B cell (primary cell): ENCODE data around the gene SRGAP2C. TPM values are rescaled to one million over a fixed set of nuclear protein-coding genes. Genes with fewer than 3 reads are reported as not detected.
"Not testable (repeated sequence)": the region's sequence is repeated elsewhere in the genome, so short reads cannot be mapped to it uniquely, and the experiment has no call there.

ENCODE experiments used
- ATAC-seq: fragments of 200-7000 bp; cut with Tn5 transposase; one replicate; pipeline ENCODE4 v1.10.0; 2021; ENCODE audit warnings: low read depth, mild to moderate bottlenecking, moderate number of reproducible peaks, moderate library complexity
- CTCF ChIA-PET: fragments of 350-600 bp; sonication (Branson Sonifier 250); formaldehyde crosslinking; loops from one replicate; lab custom pipeline; 2021; ENCODE audit warnings: antibody characterized with exemption, inconsistent platforms; lab: Charles Lee
- POLR2A ChIA-PET: fragments of 350-600 bp; sonication (Branson Sonifier 250); formaldehyde crosslinking; loops from one replicate; lab custom pipeline; 2021; ENCODE audit warnings: antibody characterized with exemption; lab: Charles Lee
- DNase-seq: peaks from one replicate; pipeline ENCODE4 v3.0.0; 2013
- H2AFZ ChIP-seq: 2 replicates; pipeline ENCODE4 v1.6.1; 2012; ENCODE audit warnings: mild to moderate bottlenecking, low read depth, low read length; ENCODE audit not compliant: insufficient read depth, poor library complexity, severe bottlenecking
- H3K27ac ChIP-seq, 2 donors: 1 replicate in 1 of 2; 2 replicates in 1 of 2; pipeline ENCODE4 v1.5.1; 2012 to 2013; ENCODE audit warnings: low read length in 2 of 2, mild to moderate bottlenecking in 2 of 2, moderate library complexity in 1 of 2
- H3K27me3 ChIP-seq, 4 experiments: fragments of 200-600 bp in 1 of 4; sonication (generic) in 1 of 4; replicated peaks in 1 of 4; 1 replicate in 2 of 4; 2 replicates in 2 of 4; pipeline versions ENCODE4 v1.6.1 to v1.7.0; 2013 to 2016; ENCODE audit warnings: low read length in 3 of 4, mild to moderate bottlenecking in 2 of 4, mixed read lengths in 1 of 4, moderate library complexity in 1 of 4; ENCODE audit not compliant: insufficient read depth in 4 of 4, control insufficient read depth in 3 of 4; ENCODE audit errors: control extremely low read depth in 1 of 4
- H3K36me3 ChIP-seq, 2 experiments: replicated peaks in 1 of 2; 1 replicate in 1 of 2; 2 replicates in 1 of 2; pipeline versions ENCODE4 v1.6.1 to v1.7.1; 2013; ENCODE audit warnings: low read length in 1 of 2; ENCODE audit not compliant: insufficient read depth in 2 of 2, control insufficient read depth in 1 of 2; ENCODE audit errors: control extremely low read depth in 1 of 2, extremely low read depth in 1 of 2
- H3K4me1 ChIP-seq, 2 donors: fragments of 200-600 bp in 1 of 2; sonication (generic) in 1 of 2; 1 replicate in 1 of 2; 2 replicates in 1 of 2; pipeline versions ENCODE4 v1.5.1 to v1.6.1; 2013 to 2017; ENCODE audit warnings: low read length in 2 of 2; ENCODE audit not compliant: control insufficient read depth in 2 of 2, insufficient read depth in 2 of 2
- H3K4me2 ChIP-seq: replicated peaks from 2 replicates; pipeline ENCODE3; 2012; ENCODE audit warnings: mild to moderate bottlenecking, low read depth, low read length; ENCODE audit not compliant: poor library complexity, severe bottlenecking
- H3K4me3 ChIP-seq, 5 experiments: fragments of 200-600 bp in 1 of 5; sonication (generic) in 1 of 5; 1 replicate in 3 of 5; 2 replicates in 2 of 5; pipeline versions ENCODE4 v1.5.1 to v1.7.0; 2011 to 2016; ENCODE audit warnings: low read length in 4 of 5, mild to moderate bottlenecking in 4 of 5, low read depth in 2 of 5, control low read depth in 1 of 5, moderate library complexity in 1 of 5; ENCODE audit not compliant: insufficient read depth in 1 of 5; ENCODE audit errors: control extremely low read depth in 1 of 5, extremely low read depth in 1 of 5
- H3K79me2 ChIP-seq: fragments of 200-600 bp; sonication (generic); one replicate; pipeline ENCODE4 v1.6.0; 2016; ENCODE audit warnings: low read length; ENCODE audit not compliant: control insufficient read depth, insufficient read depth
- H3K9ac ChIP-seq: fragments of 200-600 bp; sonication (generic); 2 replicates; pipeline ENCODE4 v1.6.1; 2017; ENCODE audit warnings: mild to moderate bottlenecking, low read length, moderate library complexity
- H3K9me3 ChIP-seq, 3 donors: one replicate each; pipeline versions ENCODE4 v1.6.1 to v1.7.1; 2013; ENCODE audit warnings: low read length in 2 of 3; ENCODE audit not compliant: control insufficient read depth in 2 of 3, insufficient read depth in 1 of 3; ENCODE audit errors: control extremely low read depth in 1 of 3
- H4K20me1 ChIP-seq: 2 replicates; pipeline ENCODE4 v1.6.0; 2012; ENCODE audit warnings: mild to moderate bottlenecking, low read length; ENCODE audit not compliant: insufficient read depth, control insufficient read depth, poor library complexity, severe bottlenecking
- H3K27ac Mint-ChIP-seq: one replicate; pipeline ENCODE4 v1.8.0; 2021; ENCODE audit warnings: mixed read lengths
- H3K27me3 Mint-ChIP-seq: one replicate; pipeline ENCODE4 v1.8.0; 2021; ENCODE audit warnings: mixed read lengths
- H3K4me1 Mint-ChIP-seq: one replicate; pipeline ENCODE4 v1.8.0; 2021; ENCODE audit warnings: mixed read lengths
- H3K4me3 Mint-ChIP-seq: one replicate; pipeline ENCODE4 v1.8.0; 2021; ENCODE audit warnings: mixed read lengths
- H3K9me3 Mint-ChIP-seq: one replicate; pipeline ENCODE4 v1.8.0; 2022; ENCODE audit warnings: mixed read lengths; ENCODE audit not compliant: insufficient read depth
- WGBS: methylation state at CpG from one replicate; pipeline ENCODE4 v1.1.5; 2013; ENCODE audit warnings: missing lambda C conversion rate; ENCODE audit not compliant: insufficient coverage; 5-methylcytosine and 5-hydroxymethylcytosine counted together
- intact Hi-C: fragments of 100-400 bp; cut with micrococcal nuclease; formaldehyde crosslinking; loops from one replicate; pipeline ENCODE4 v1.10.0; 2022
- polyA plus RNA-seq: library from polyadenylated mRNA; depleted of rRNA; stranded (reverse); fragments of >200 nt; gene quantifications from 2 replicates; pipeline ENCODE4 v1.2.3, GENCODE V29; 2012
- total RNA-seq, 2 donors: library from RNA; stranded (reverse); fragments of 120-200 nt in 1 of 2; gene quantifications; 1 replicate in 1 of 2; 2 replicates in 1 of 2; pipeline versions ENCODE4 v1.2.3 to v1.2.4, GENCODE V29; 2013 to 2022

Gene SRGAP2C
- total and polyA plus RNA-seq, 2 donors (not counting 1 experiment from before 2014, with no cell fraction given): 2.2 to 40.7 TPM

GRCh38 chr1:121315509-121315908 is 130.7 kb downstream of the SRGAP2C start:
- H3K27ac ChIP-seq, POLR2A ChIA-PET, H3K4me3 Mint-ChIP-seq, DNase-seq, H3K4me1 ChIP-seq, H3K4me1 Mint-ChIP-seq, H4K20me1 ChIP-seq, CTCF ChIA-PET, H2AFZ ChIP-seq, H3K36me3 ChIP-seq, intact Hi-C loops, H3K27me3 ChIP-seq, H3K4me3 ChIP-seq, H3K27me3 Mint-ChIP-seq, H3K4me2 ChIP-seq, H3K9me3 ChIP-seq, H3K9ac ChIP-seq, H3K9me3 Mint-ChIP-seq, H3K27ac Mint-ChIP-seq, ATAC-seq, H3K79me2 ChIP-seq: not testable (repeated sequence)

- H3K27me3 Mint-ChIP-seq, DNase-seq, H3K4me1 Mint-ChIP-seq, H3K79me2 ChIP-seq, H3K36me3 ChIP-seq, POLR2A ChIA-PET, H3K4me2 ChIP-seq, H3K27me3 ChIP-seq, H3K4me1 ChIP-seq, H2AFZ ChIP-seq, H3K4me3 Mint-ChIP-seq, H3K9ac ChIP-seq, intact Hi-C loops, H3K27ac ChIP-seq, ATAC-seq, CTCF ChIA-PET, H3K27ac Mint-ChIP-seq, H4K20me1 ChIP-seq, H3K9me3 Mint-ChIP-seq, H3K9me3 ChIP-seq, H3K4me3 ChIP-seq: not testable (repeated sequence)
- WGBS: no CpG with 5 or more reads among the region's 3 CpGs
These were observed 131.3 kb downstream of the SRGAP2C start for GRCh38 chr1:121316081-121316480.

DNA sequence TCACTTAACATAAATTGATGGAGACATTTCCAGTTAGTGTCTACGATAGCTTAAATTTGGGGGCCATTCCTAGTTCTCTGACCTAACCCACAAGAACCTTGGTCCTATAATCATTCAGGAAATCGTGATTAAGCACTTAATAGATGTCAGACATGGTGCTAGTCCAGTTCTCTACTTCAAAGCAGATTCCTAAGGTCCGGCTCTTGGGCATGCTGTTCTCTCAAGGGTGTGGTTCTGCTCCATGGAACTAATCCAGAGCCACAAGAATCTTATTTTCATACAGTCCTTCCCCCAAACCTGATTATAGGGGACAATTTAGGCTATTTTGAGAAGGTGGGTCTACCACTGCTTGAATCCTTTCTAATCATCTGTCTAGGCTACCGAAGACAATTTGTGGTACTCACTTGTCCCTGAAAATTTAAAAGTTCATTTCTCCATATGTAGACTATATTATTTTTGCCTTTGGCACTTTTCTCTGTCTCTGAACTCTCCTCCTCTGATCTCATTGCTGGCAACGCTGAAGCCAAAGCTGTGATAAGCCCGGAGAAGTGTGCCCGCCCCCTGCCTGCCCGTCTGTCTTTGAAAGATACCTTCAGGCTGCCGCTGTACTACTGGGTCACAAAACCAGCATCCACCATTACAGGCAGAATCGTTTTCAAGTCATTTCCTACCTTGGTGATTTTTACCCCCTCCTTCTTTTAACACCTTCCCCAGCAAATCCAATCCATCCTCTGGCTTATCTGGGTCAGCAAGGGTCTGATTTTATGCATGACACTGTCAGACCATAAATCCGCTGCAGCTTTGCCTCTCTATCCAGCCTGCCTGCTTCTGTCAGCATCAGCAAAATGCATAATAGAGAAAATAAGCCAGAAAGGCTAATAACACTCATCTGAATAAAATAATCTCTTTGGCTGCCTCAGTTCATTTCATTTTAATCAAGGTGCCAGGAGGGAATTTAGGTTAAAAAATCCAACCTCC is 133.0 kb downstream of the SRGAP2C start:
- H3K9me3 Mint-ChIP-seq, H3K79me2 ChIP-seq, H3K27ac ChIP-seq, H3K9me3 ChIP-seq, H3K9ac ChIP-seq, H3K4me1 Mint-ChIP-seq, H3K4me3 Mint-ChIP-seq, H3K27ac Mint-ChIP-seq, H3K4me3 ChIP-seq, intact Hi-C loops, CTCF ChIA-PET, H4K20me1 ChIP-seq, ATAC-seq, H2AFZ ChIP-seq, H3K36me3 ChIP-seq, H3K4me2 ChIP-seq, H3K27me3 Mint-ChIP-seq, POLR2A ChIA-PET, H3K27me3 ChIP-seq, DNase-seq, H3K4me1 ChIP-seq: not testable (repeated sequence)
- no CpG with 5 or more reads among the region's 11 CpGs for WGBS

- no CpG with 5 or more reads among the region's 2 CpGs for WGBS
- ATAC-seq, CTCF ChIA-PET: not testable (repeated sequence)
These were observed 133.9 kb downstream of the SRGAP2C start for GRCh38 chr1:121318687-121319086.

More at GRCh38 chr1:121318687-121319086, 133.9 kb downstream of the SRGAP2C start:
- H3K79me2 ChIP-seq, POLR2A ChIA-PET, H3K27me3 ChIP-seq, H2AFZ ChIP-seq, H3K4me2 ChIP-seq, H3K4me1 Mint-ChIP-seq, H3K27ac Mint-ChIP-seq, H3K9me3 ChIP-seq, H3K9me3 Mint-ChIP-seq, H4K20me1 ChIP-seq, H3K4me3 Mint-ChIP-seq, intact Hi-C loops, H3K27me3 Mint-ChIP-seq, H3K4me1 ChIP-seq, H3K36me3 ChIP-seq, H3K9ac ChIP-seq, DNase-seq, H3K4me3 ChIP-seq, H3K27ac ChIP-seq: not testable (repeated sequence)
